Adrenal gland (tissue), 12 donors: ENCODE results near the gene HMX3. TPM values are rescaled to one million over a fixed set of nuclear protein-coding genes. Genes with fewer than 3 reads are reported as not detected.

ENCODE experiments used
- DNase-seq, 7 donors: peaks; one replicate each; pipeline ENCODE4 v3.0.0-alpha.2; 2019 to 2020
- H3K27ac ChIP-seq, 5 donors: fragments of 200-600 bp; sonication (generic) in 4 of 5; 1 replicate in 3 of 5; 2 replicates in 2 of 5; pipeline versions ENCODE4 v1.5.1 to v1.8.0; 2016 to 2020; ENCODE audit warnings: mild to moderate bottlenecking in 1 of 5
- H3K27me3 ChIP-seq: fragments of 200-600 bp; 2 replicates; pipeline ENCODE4 v1.8.0; 2021
- H3K36me3 ChIP-seq, 2 donors: fragments of 200-600 bp; replicated peaks in 1 of 2; 1 replicate in 1 of 2; 2 replicates in 1 of 2; pipeline versions ENCODE4 v1.5.1 to v1.8.0; 2018 to 2022
- H3K4me1 ChIP-seq, 2 donors: fragments of 200-600 bp; replicated peaks in 1 of 2; 1 replicate in 1 of 2; 2 replicates in 1 of 2; pipeline versions ENCODE4 v1.5.1 to v1.8.0; 2018 to 2021
- H3K4me3 ChIP-seq, 4 donors: fragments of 200-600 bp; sonication (generic) in 3 of 4; one replicate each; pipeline ENCODE4 v1.5.1; 2016 to 2018
- H3K9me3 ChIP-seq, 3 donors: fragments of 200-600 bp; sonication (generic) in 1 of 3; replicated peaks in 1 of 3; 1 replicate in 2 of 3; 2 replicates in 1 of 3; pipeline versions ENCODE4 v1.5.1 to v1.8.0; 2016 to 2021
- CTCF ChIP-seq, 6 experiments: fragments of 450-650 bp in 4 of 6; fragments of 200-600 bp in 2 of 6; sonication (generic) in 1 of 6; IDR thresholded peaks; 1 replicate in 5 of 6; 2 replicates in 1 of 6; pipeline versions ENCODE4 v1.5.1 to v1.8.0; 2016 to 2021; ENCODE audit warnings: antibody characterized with exemption in 6 of 6, mild to moderate bottlenecking in 2 of 6, moderate library complexity in 1 of 6
- POLR2A ChIP-seq, 2 donors: fragments of 450-650 bp; IDR thresholded peaks; one replicate each; pipeline ENCODE4 v1.6.1; 2017; ENCODE audit warnings: antibody characterized with exemption in 2 of 2, mild to moderate bottlenecking in 2 of 2, moderate library complexity in 1 of 2
- WGBS, 4 donors: extraction: QIAGEN DNeasy Blood & Tissue Kit in 2 of 4; methylation state at CpG; one replicate each; pipeline versions ENCODE4 v1.1.5 to v1.1.7; 2013 to 2017; 5-methylcytosine and 5-hydroxymethylcytosine counted together
- intact Hi-C, 2 donors: fragments of 100-400 bp; cut with DNase I; formaldehyde crosslinking; loops; one replicate each; pipeline versions ENCODE4 v1.14.1 to v1.15.0; 2022 to 2023
- polyA plus RNA-seq, 3 donors: library from polyadenylated mRNA; stranded (reverse); fragments of 200-250 nt in 2 of 3; fragments of 350-450 nt in 1 of 3; fragmentation: Illumina TruSeq in 1 of 3; extraction: RNeasy Lipid Tissue Mini Kit (QIAGEN cat#74804) in 1 of 3; gene quantifications; one replicate each; pipeline ENCODE4 v1.2.3, GENCODE V29; 2013 to 2014
- total RNA-seq, 9 donors: library from RNA; depleted of rRNA in 4 of 9; stranded (reverse); fragments of >200 nt in 4 of 9; fragments of 120-200 nt in 1 of 9; fragmentation: NEBNext Ultra II Directional in 1 of 9; extraction: Animal tissue kit (Norgen Biotek cat#: 25700) in 1 of 9; gene quantifications; one replicate each; pipeline versions ENCODE4 v1.1.0 to v1.2.4, GENCODE V29; 2013 to 2023
- donor health status: healthy with polysubstance abuse.
- donor health status: Bipolar disorder and iron deficiency.
- donor health status: DM: yes; HTN: yes; CAD: no.
- donor health status: DM: no; HTN: no; CAD: no.
- donor health status: DM: no; HTN: no; CAD: no.
- donor health status: DM: yes; HTN: yes; CAD: no.

Gene HMX3
- total and polyA plus RNA-seq, 12 donors, result 1.1 TPM; not detected in 11

GRCh38 chr10:123132576-123133477 lies 2.9 kb upstream of the HMX3 start:
- Histone ChIP-seq H3K9me3 (no peaks in the 10 kb centered on the region), H3K36me3 (no peaks in the 10 kb centered on the region), H3K27ac (no peak overlapping the region), H3K4me3 (no peak overlapping the region), H3K27me3 (peaks cover 83% of the 10 kb centered on the region), H3K4me1 (peaks cover 20 to 44% of the 10 kb centered on the region in 2 donors)
- 8 to 13% (median 10%) methylated on average over 30 to 48 of the region's 48 CpGs for WGBS, 4 donors
- TF ChIP-seq CTCF (IDR thresholded peaks at IDR 0.05) (peak; percentile 80 to 94 (median 88)), POLR2A (IDR thresholded peaks at IDR 0.05) (no peak)
- intact Hi-C loops, result loop anchor here (2.0 to 10.0 kb wide), 4 partner anchors 242 to 428 kb away; no protein-coding TSS in a partner anchor
- DNase-seq, result peak; percentile 75 to 93 (median 88)

GRCh38 chr10:123133541-123134342 lies 2.0 kb upstream of the HMX3 start:
- intact Hi-C loops, result loop anchor here (2.0 to 10.0 kb wide), 4 partner anchors 241 to 427 kb away; no protein-coding TSS in a partner anchor
- TF ChIP-seq CTCF (IDR thresholded peaks at IDR 0.05) (no peak), POLR2A (IDR thresholded peaks at IDR 0.05) (no peak)
- H3K4me3 ChIP-seq, result no peak overlapping the region
- peaks cover 20 to 46% of the 10 kb centered on the region in 2 donors for H3K4me1 ChIP-seq
- WGBS, 4 donors, result 7 to 10% (median 8%) methylated on average over 28 to 40 of the region's 40 CpGs
- peaks cover 84% of the 10 kb centered on the region for H3K27me3 ChIP-seq
- no peaks in the 10 kb centered on the region for H3K9me3 ChIP-seq
- no peak overlapping the region for H3K27ac ChIP-seq
- H3K36me3 ChIP-seq, result no peaks in the 10 kb centered on the region
- no peak for DNase-seq

- peaks cover 20 to 46% of the 10 kb centered on the region in 2 donors for H3K4me1 ChIP-seq
- TF ChIP-seq POLR2A (IDR thresholded peaks at IDR 0.05) (no peak), CTCF (IDR thresholded peaks at IDR 0.05) (no peak)
- H3K36me3 ChIP-seq, result no peaks in the 10 kb centered on the region
- H3K4me3 ChIP-seq, result no peak overlapping the region
- H3K9me3 ChIP-seq, result no peaks in the 10 kb centered on the region
- 0 to 7% (median 3%) methylated on average over 5 to 42 of the region's 42 CpGs for WGBS, 4 donors
- H3K27me3 ChIP-seq, result peaks cover 91% of the 10 kb centered on the region
- no peak for DNase-seq
- no peak overlapping the region for H3K27ac ChIP-seq
- intact Hi-C loops, result loop anchor here in 1 of 2 donors (5.0 to 10.0 kb wide), 2 partner anchors 240 to 423 kb away; no protein-coding TSS in a partner anchor
Observed at GRCh38 chr10:123134343-123134914, 1.3 kb upstream of the HMX3 start.
